ENCODE results near the gene OSGEPL1.

GRCh38 chr2:189700681-189701080, 61.9 kb downstream of the OSGEPL1 start:
- TF ChIP-seq CTCF (conservative IDR thresholded peaks at IDR 0.05; ENCODE audit: low read depth, low read length) (no peak), EZH2phosphoT487 (IDR thresholded peaks at IDR 0.05; ENCODE audit: borderline replicate concordance, low read length) (no peak), EZH2 (IDR thresholded peaks at IDR 0.05; ENCODE audit: low read length, unreplicated experiment) (no peak)

Measured in PC-3 (cell line).